ENCODE results near the gene APOL6.
A peak's percentile ranks its signal among the peaks of the same experiment; 100 is the strongest.

The APOL6 gene

GRCh38 chr22:35648066-35649025 lies at the start of gene APOL6:
Gene APOL6 (plus strand): TSS chr22:35648446. CDS start chr22:35656426, 7,980 bp downstream.
- peak; percentile 90 for DNase-seq (ENCODE audit: low read depth)
- no peak for TF ChIP-seq CTCF (conservative IDR thresholded peaks at IDR 0.05; ENCODE audit: low read depth, low read length)
- H3K4me3 ChIP-seq (ENCODE audit: low read depth, low read length), result peak within 1 kb of the TSS; percentile 80

- H3K4me3 ChIP-seq (ENCODE audit: low read depth, low read length), result no peak overlapping the region
- no peak for DNase-seq (ENCODE audit: low read depth)
- TF ChIP-seq CTCF (conservative IDR thresholded peaks at IDR 0.05; ENCODE audit: low read depth, low read length), result no peak
These were observed 48.9 kb upstream of the APOL6 start for GRCh38 chr22:35599364-35599763.

GRCh38 chr22:35600476-35600875 lies 47.8 kb upstream of the APOL6 start:
- no peak overlapping the region for H3K4me3 ChIP-seq (ENCODE audit: low read depth, low read length)
- no peak for TF ChIP-seq CTCF (conservative IDR thresholded peaks at IDR 0.05; ENCODE audit: low read depth, low read length)
- no peak for DNase-seq (ENCODE audit: low read depth)

- H3K4me3 ChIP-seq (ENCODE audit: low read depth, low read length), result no peak overlapping the region
- DNase-seq (ENCODE audit: low read depth), result no peak
- no peak for TF ChIP-seq CTCF (conservative IDR thresholded peaks at IDR 0.05; ENCODE audit: low read depth, low read length)
These were observed 47.1 kb upstream of the APOL6 start for GRCh38 chr22:35601013-35601580.

GRCh38 chr22:35601743-35602615 lies 46.3 kb upstream of the APOL6 start:
- no peak for TF ChIP-seq CTCF (conservative IDR thresholded peaks at IDR 0.05; ENCODE audit: low read depth, low read length)
- no peak overlapping the region for H3K4me3 ChIP-seq (ENCODE audit: low read depth, low read length)
- peak; percentile 89 for DNase-seq (ENCODE audit: low read depth)

GRCh38 chr22:35604621-35605368 lies 43.5 kb upstream of the APOL6 start:
- DNase-seq (ENCODE audit: low read depth), result peak; percentile 67
- no peak for TF ChIP-seq CTCF (conservative IDR thresholded peaks at IDR 0.05; ENCODE audit: low read depth, low read length)
- H3K4me3 ChIP-seq (ENCODE audit: low read depth, low read length), result no peak overlapping the region

Measured in choroid plexus epithelial cell (primary cell).